GM12873 (cell line): Measurements from ENCODE around the gene SIAH3.
A peak's percentile ranks its signal among the peaks of the same experiment; 100 is the strongest.

Experiments
- TF ChIP-seq, protein P1 (sequence below): IDR thresholded peaks from 2 replicates; pipeline ENCODE4 v1.5.1; 2012; ENCODE audit warnings: low read depth, mild to moderate bottlenecking, moderate library complexity, low read length, control low read depth; ENCODE audit not compliant: insufficient read depth; ENCODE audit errors: missing control alignments

The SIAH3 gene

DNA sequence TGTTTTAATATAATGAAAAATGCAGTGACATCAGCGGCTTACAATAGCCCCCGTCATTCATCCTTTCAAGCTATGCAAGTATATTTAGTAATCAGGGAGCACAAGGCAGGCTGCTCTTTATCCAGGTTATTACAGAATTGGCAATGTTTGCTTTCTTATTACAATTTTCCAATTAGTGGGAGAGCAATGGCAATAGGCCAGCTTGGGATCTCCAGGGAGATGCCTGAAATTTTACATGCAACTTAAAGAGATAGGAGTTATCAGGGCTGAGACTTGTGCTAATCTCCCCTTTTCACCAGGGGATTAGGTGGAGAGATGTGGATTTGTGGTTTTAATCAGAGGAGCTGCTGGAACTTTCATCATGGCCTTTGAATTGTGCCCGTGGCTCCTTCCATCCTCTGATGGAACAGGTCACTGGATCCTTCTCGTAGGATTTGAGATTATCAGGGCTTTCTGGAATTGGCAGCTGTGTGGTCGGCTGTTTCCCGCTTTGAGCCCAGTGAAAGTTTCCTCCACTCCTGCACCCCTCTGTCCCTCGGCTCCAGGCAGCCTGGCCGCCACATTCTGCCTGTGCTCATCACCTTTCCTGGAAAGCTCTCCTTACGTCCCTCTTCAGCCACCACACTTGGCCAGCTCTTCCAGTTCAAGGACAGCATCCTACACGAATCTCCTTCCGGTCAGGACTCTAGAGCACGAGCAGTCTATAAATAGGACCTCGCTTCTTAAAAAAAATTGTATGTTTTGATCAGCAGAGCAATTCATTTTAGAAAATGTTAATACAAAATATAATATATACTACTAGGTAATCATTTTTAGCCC lies 102.4 kb downstream of the SIAH3 start:
- TF ChIP-seq, protein P1, sequence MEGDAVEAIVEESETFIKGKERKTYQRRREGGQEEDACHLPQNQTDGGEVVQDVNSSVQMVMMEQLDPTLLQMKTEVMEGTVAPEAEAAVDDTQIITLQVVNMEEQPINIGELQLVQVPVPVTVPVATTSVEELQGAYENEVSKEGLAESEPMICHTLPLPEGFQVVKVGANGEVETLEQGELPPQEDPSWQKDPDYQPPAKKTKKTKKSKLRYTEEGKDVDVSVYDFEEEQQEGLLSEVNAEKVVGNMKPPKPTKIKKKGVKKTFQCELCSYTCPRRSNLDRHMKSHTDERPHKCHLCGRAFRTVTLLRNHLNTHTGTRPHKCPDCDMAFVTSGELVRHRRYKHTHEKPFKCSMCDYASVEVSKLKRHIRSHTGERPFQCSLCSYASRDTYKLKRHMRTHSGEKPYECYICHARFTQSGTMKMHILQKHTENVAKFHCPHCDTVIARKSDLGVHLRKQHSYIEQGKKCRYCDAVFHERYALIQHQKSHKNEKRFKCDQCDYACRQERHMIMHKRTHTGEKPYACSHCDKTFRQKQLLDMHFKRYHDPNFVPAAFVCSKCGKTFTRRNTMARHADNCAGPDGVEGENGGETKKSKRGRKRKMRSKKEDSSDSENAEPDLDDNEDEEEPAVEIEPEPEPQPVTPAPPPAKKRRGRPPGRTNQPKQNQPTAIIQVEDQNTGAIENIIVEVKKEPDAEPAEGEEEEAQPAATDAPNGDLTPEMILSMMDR: no peak

DNA sequence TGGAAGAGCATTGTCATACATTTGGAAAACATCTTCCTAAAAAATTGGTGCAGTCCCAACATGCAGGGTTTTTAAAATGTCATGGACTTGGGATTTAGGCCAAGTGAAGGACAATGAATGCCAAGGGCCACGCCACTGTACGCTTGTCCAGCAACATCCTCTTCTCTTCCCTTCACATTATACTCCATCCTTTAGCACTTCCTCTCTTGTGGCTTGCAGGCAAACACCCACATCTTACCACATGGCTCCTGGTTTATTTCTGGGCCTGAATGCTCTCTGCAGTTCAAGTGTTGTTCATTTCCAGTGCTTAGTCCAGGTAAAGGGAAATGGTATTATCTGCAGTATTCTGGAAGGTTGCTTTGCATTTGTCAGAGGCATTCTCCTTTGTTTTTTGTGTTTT lies 104.5 kb downstream of the SIAH3 start:
- TF ChIP-seq, protein P1: no peak

DNA sequence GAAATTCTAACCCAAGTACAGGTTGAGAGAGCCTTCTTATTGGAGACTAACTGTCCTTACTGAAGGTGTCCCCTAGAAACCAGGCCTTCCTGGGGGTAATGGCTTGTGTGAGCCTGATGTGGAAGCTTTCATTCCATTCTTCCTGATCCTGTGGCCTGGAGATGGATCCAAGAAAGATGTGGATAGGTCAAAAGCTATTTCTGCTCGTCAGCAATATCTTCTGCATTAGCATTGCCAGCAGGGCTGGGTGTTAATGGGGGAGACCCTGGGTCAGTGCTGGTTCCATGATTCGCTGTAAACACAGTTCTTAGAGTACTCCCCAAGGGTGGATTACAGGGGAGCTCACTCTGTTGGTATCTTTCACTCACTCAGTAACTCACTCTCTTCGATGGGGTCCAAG lies 106.6 kb downstream of the SIAH3 start:
- TF ChIP-seq, protein P1: no peak

GRCh38 chr13:45742985-45743384 lies 108.6 kb downstream of the SIAH3 start:
- TF ChIP-seq, protein P1: no peak

- TF ChIP-seq, protein P1: peak; percentile 67
These were observed 114.0 kb downstream of the SIAH3 start for GRCh38 chr13:45737571-45738017.

DNA sequence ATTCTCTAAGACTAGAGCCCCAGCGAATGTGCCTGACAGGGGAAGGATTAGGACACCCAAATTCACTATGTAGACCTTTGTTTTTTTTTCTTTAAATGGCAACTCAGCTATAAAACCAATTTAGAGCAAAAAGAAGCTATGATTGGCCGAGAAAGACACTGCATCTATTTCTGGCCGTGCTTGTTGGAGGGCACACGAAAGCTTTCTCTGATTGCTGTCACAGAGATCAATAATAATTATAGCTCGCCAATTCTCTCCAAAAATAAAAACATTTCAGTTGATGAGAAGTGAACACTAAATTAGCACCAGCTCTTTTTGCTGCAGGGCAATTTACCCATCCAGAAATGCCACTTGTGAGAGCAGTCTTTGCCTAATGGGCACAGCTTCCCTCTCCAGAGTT lies 118.2 kb downstream of the SIAH3 start:
- TF ChIP-seq, protein P1: no peak

DNA sequence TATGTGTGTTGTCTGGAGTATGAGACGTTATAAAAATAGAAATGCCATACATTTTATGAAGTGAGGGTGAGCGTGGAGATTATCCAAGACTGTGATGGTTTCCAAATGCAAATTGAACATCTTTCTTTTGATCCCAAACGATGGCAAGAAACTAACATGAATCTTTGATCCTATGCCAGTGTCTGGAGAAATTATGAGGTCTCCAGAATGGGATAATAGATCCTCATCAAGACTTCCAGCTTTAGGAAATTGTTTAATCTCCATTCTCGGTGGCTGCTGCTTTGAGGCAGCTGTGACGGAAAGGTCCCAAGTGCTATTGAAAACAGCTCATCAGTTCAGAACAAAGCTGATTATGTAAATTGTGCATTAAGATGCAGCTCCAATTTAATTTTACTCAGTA lies 118.6 kb downstream of the SIAH3 start:
- TF ChIP-seq, protein P1: no peak
